SK-N-SH (cell line): ENCODE results near the gene ATP8A2. TPM values are rescaled to one million over a fixed set of nuclear protein-coding genes. Genes with fewer than 3 reads are reported as not detected.

Experiments
- CTCF ChIA-PET: fragments of 300-600, 350-600 bp; formaldehyde crosslinking; extraction: SDS; loops from one replicate; lab custom pipeline; 2021; lab: Yijun Ruan, JAX
- POLR2A ChIA-PET: fragments of 350-600 bp; sonication (Branson Sonifier 250); formaldehyde crosslinking; extraction: SDS; loops from one replicate; lab custom pipeline; 2020; ENCODE audit warnings: antibody characterized with exemption, inconsistent platforms; lab: Yijun Ruan, JAX
- DNase-seq: peaks from one replicate; pipeline ENCODE4 v3.0.0; 2012
- H2AFZ ChIP-seq: fragments of 200-600 bp; sonication (generic); 2 replicates; pipeline ENCODE4 v1.8.1; 2016; ENCODE audit warnings: antibody characterized with exemption, mild to moderate bottlenecking, low read depth
- H3F3A ChIP-seq: fragments of 200-600 bp; sonication (generic); replicated peaks from 2 replicates; pipeline ENCODE3; 2016; ENCODE audit warnings: antibody characterized with exemption, mild to moderate bottlenecking; ENCODE audit not compliant: insufficient read depth
- H3K27ac ChIP-seq, 2 experiments: fragments of 200-500 bp in 1 of 2; fragments of 200-600 bp in 1 of 2; sonication (Bioruptor generic) in 1 of 2; sonication (generic), shearing (Covaris generic) in 1 of 2; 2 replicates each; pipeline versions ENCODE4 v1.5.1 to v1.6.1; 2014 to 2016; ENCODE audit warnings: low read depth in 2 of 2, inconsistent platforms in 1 of 2, low read length in 1 of 2, mild to moderate bottlenecking in 1 of 2, mixed read lengths in 1 of 2
- H3K27me3 ChIP-seq: fragments of 200-600 bp; sonication (generic), shearing (Covaris generic); 2 replicates; pipeline ENCODE4 v1.6.1; 2016; ENCODE audit warnings: mixed run types; ENCODE audit not compliant: insufficient read depth
- H3K36me3 ChIP-seq, 2 experiments: fragments of 200-500 bp in 1 of 2; fragments of 200-600 bp in 1 of 2; sonication (Bioruptor generic) in 1 of 2; sonication (generic) in 1 of 2; replicated peaks in 1 of 2; 2 replicates each; pipeline versions ENCODE3 to v1.5.1; 2014 to 2016; ENCODE audit warnings: low read length in 1 of 2, mild to moderate bottlenecking in 1 of 2; ENCODE audit not compliant: insufficient read depth in 2 of 2, control insufficient read depth in 1 of 2
- H3K4me1 ChIP-seq, 2 experiments: fragments of 200-500 bp in 1 of 2; fragments of 200-600 bp in 1 of 2; sonication (Bioruptor generic) in 1 of 2; sonication (generic), shearing (Covaris generic) in 1 of 2; 2 replicates each; pipeline versions ENCODE4 v1.5.1 to v1.6.1; 2014 to 2016; ENCODE audit warnings: low read depth in 1 of 2, low read length in 1 of 2, mixed run types in 1 of 2; ENCODE audit not compliant: insufficient read depth in 2 of 2, control insufficient read depth in 1 of 2
- H3K4me2 ChIP-seq: fragments of 200-600 bp; sonication (generic), shearing (Covaris generic); 2 replicates; pipeline ENCODE4 v1.6.1; 2017; ENCODE audit warnings: mixed run types
- H3K4me3 ChIP-seq, 2 experiments: fragments of 200-500 bp in 1 of 2; fragments of 200-600 bp in 1 of 2; sonication (Bioruptor generic) in 1 of 2; sonication (generic), shearing (Covaris generic) in 1 of 2; 2 replicates each; pipeline versions ENCODE4 v1.5.1 to v1.8.1; 2014 to 2016; ENCODE audit warnings: low read depth in 2 of 2, inconsistent platforms in 1 of 2, low read length in 1 of 2, mild to moderate bottlenecking in 1 of 2, mixed read lengths in 1 of 2, moderate library complexity in 1 of 2
- H3K79me2 ChIP-seq: fragments of 200-600 bp; sonication (generic); 2 replicates; pipeline ENCODE4 v1.8.1; 2017; ENCODE audit warnings: mild to moderate bottlenecking; ENCODE audit not compliant: insufficient read depth
- H3K9ac ChIP-seq: fragments of 200-600 bp; sonication (generic); 2 replicates; pipeline ENCODE4 v1.6.1; 2017; ENCODE audit warnings: mixed run types
- H3K9me2 ChIP-seq: fragments of 200-600 bp; sonication (generic); 2 replicates; pipeline ENCODE4 v1.6.1; 2017; ENCODE audit warnings: mixed run types
- H3K9me3 ChIP-seq: fragments of 200-600 bp; sonication (generic); 2 replicates; pipeline ENCODE4 v1.6.1; 2017; ENCODE audit warnings: mixed run types, mild to moderate bottlenecking, moderate library complexity
- H4K20me1 ChIP-seq: fragments of 200-600 bp; sonication (generic); 2 replicates; pipeline ENCODE4 v1.6.1; 2017; ENCODE audit warnings: mild to moderate bottlenecking, mixed run types; ENCODE audit not compliant: insufficient read depth
- CHD2 ChIP-seq: fragments of 150-350 bp; IDR thresholded peaks from 2 replicates; pipeline ENCODE4 v1.6.1; 2018; ENCODE audit warnings: low read length; ENCODE audit not compliant: partially characterized antibody
- ELF1 ChIP-seq: IDR thresholded peaks from 2 replicates; pipeline ENCODE4 v1.4.0; 2012
- EZH2phosphoT487 ChIP-seq: fragments of 200-600 bp; sonication (generic); IDR thresholded peaks from 2 replicates; pipeline ENCODE4 v1.6.1; 2017; ENCODE audit warnings: low read depth, mixed run types, mild to moderate bottlenecking, antibody characterized with exemption, moderate library complexity, borderline replicate concordance
- FOXJ3 ChIP-seq: sonication (generic); formaldehyde crosslinking; IDR thresholded peaks from 2 replicates; pipeline ENCODE4 v1.5.1; 2020; ENCODE audit warnings: mild to moderate bottlenecking, missing genetic modification reagents
- GABPA ChIP-seq: IDR thresholded peaks from 2 replicates; pipeline ENCODE4 v1.4.0; 2012; ENCODE audit warnings: low read depth, mild to moderate bottlenecking
- IRF3 ChIP-seq: fragments of 150-350 bp; IDR thresholded peaks from 2 replicates; pipeline ENCODE4 v1.6.1; 2016; ENCODE audit warnings: mild to moderate bottlenecking, low read depth, low read length
- JUND ChIP-seq: IDR thresholded peaks from 2 replicates; pipeline ENCODE4 v1.4.0; 2012
- MEF2A ChIP-seq: IDR thresholded peaks from 2 replicates; pipeline ENCODE4 v1.4.0; 2012; ENCODE audit warnings: low read depth, borderline replicate concordance
- NFIC ChIP-seq: IDR thresholded peaks from 2 replicates; pipeline ENCODE4 v1.4.0; 2012; ENCODE audit warnings: borderline replicate concordance
- POLR2AphosphoS5 ChIP-seq: IDR thresholded peaks from 2 replicates; pipeline ENCODE4 v1.6.1; 2012; ENCODE audit warnings: low read depth, low read length
- RCOR1 ChIP-seq: fragments of 150-350 bp; IDR thresholded peaks from 2 replicates; pipeline ENCODE4 v1.6.1; 2017; ENCODE audit warnings: antibody characterized with exemption, low read length
- RFX5 ChIP-seq: IDR thresholded peaks from 2 replicates; pipeline ENCODE4 v1.6.1; 2012; ENCODE audit warnings: mild to moderate bottlenecking, improper control_type of control experiment, low read length
- SMC3 ChIP-seq: IDR thresholded peaks from 2 replicates; pipeline ENCODE4 v1.6.1; 2012; ENCODE audit warnings: low read depth, low read length, improper control_type of control experiment
- TAF1 ChIP-seq: IDR thresholded peaks from 2 replicates; pipeline ENCODE4 v1.6.1; 2012; ENCODE audit warnings: low read depth, mild to moderate bottlenecking, low read length, moderate library complexity, borderline replicate concordance
- TEAD4 ChIP-seq: IDR thresholded peaks from 2 replicates; pipeline ENCODE4 v1.4.0; 2012; ENCODE audit warnings: mild to moderate bottlenecking, borderline replicate concordance; ENCODE audit not compliant: insufficient read depth
- YY1 ChIP-seq: IDR thresholded peaks from 2 replicates; pipeline ENCODE4 v1.4.0; 2012; ENCODE audit warnings: low read depth, mild to moderate bottlenecking
- WGBS: methylation state at CpG from one replicate; pipeline ENCODE4 v1.1.6; 2017; ENCODE audit warnings: low lambda C conversion rate; 5-methylcytosine and 5-hydroxymethylcytosine counted together
- polyA plus RNA-seq, 3 experiments: library from polyadenylated mRNA; depleted of rRNA; stranded (reverse); fragments of >200 nt; gene quantifications; 2 replicates each; pipeline ENCODE4 v1.2.3, GENCODE V29; 2012
- TF ChIP-seq, protein P1 (sequence below): fragments of 150-350 bp; IDR thresholded peaks from 2 replicates; pipeline ENCODE4 v1.6.1; 2017; ENCODE audit warnings: antibody characterized with exemption, low read length, low read depth, borderline replicate concordance
- TF ChIP-seq, protein P2 (sequence below): IDR thresholded peaks from 2 replicates; pipeline ENCODE4 v1.4.0; 2012; ENCODE audit warnings: low read depth
- TF ChIP-seq, protein P3 (sequence below): IDR thresholded peaks from 2 replicates; pipeline ENCODE4 v1.4.0; 2012; ENCODE audit warnings: low read depth, borderline replicate concordance
- TF ChIP-seq, protein P4 (sequence below): IDR thresholded peaks from 2 replicates; pipeline ENCODE4 v1.4.0; 2012; ENCODE audit warnings: low read depth, borderline replicate concordance

Gene ATP8A2
- polyA plus RNA-seq, 1 of the 3 experiments (the other 2 are of a cell fraction), result 0.02 TPM

GRCh38 chr13:25777509-25777908 lies 405.7 kb downstream of the ATP8A2 start:
- no peak overlapping the region for H3K27ac ChIP-seq
- no peak overlapping the region for H3K9ac ChIP-seq
- no peaks in the 10 kb centered on the region for H3K79me2 ChIP-seq
- TF ChIP-seq CHD2 (no peak), YY1 (no peak), ELF1 (no peak), RCOR1 (no peak), JUND (no peak), EZH2phosphoT487 (no peak), RFX5 (no peak), FOXJ3 (CRISPR knock-in tag) (no peak), IRF3 (no peak), NFIC (no peak), TAF1 (no peak), GABPA (no peak), SMC3 (no peak), TEAD4 (no peak)
- TF ChIP-seq, protein P1, sequence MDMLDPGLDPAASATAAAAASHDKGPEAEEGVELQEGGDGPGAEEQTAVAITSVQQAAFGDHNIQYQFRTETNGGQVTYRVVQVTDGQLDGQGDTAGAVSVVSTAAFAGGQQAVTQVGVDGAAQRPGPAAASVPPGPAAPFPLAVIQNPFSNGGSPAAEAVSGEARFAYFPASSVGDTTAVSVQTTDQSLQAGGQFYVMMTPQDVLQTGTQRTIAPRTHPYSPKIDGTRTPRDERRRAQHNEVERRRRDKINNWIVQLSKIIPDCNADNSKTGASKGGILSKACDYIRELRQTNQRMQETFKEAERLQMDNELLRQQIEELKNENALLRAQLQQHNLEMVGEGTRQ, result no peak
- TF ChIP-seq, protein P2, sequence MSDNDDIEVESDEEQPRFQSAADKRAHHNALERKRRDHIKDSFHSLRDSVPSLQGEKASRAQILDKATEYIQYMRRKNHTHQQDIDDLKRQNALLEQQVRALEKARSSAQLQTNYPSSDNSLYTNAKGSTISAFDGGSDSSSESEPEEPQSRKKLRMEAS, result no peak
- TF ChIP-seq, protein P3, sequence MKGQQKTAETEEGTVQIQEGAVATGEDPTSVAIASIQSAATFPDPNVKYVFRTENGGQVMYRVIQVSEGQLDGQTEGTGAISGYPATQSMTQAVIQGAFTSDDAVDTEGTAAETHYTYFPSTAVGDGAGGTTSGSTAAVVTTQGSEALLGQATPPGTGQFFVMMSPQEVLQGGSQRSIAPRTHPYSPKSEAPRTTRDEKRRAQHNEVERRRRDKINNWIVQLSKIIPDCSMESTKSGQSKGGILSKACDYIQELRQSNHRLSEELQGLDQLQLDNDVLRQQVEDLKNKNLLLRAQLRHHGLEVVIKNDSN, result no peak
- H3K4me3 ChIP-seq, result no peak overlapping the region
- H3K4me1 ChIP-seq, result no peaks in the 10 kb centered on the region
- ChIA-PET POLR2A (no interaction called here), CTCF (no interaction called here)
- H3K27me3 ChIP-seq, result no peaks in the 10 kb centered on the region
- no peaks in the 10 kb centered on the region for H3F3A ChIP-seq
- no peak for DNase-seq
- no peaks in the 10 kb centered on the region for H3K9me3 ChIP-seq
- no peaks in the 10 kb centered on the region for H3K9me2 ChIP-seq
- no peak overlapping the region for H2AFZ ChIP-seq
- H3K4me2 ChIP-seq, result no peak overlapping the region
- no peaks in the 10 kb centered on the region for H4K20me1 ChIP-seq
- H3K36me3 ChIP-seq, result no peaks in the 10 kb centered on the region
- 31% methylated on average over 2 of the region's 2 CpGs for WGBS

DNA sequence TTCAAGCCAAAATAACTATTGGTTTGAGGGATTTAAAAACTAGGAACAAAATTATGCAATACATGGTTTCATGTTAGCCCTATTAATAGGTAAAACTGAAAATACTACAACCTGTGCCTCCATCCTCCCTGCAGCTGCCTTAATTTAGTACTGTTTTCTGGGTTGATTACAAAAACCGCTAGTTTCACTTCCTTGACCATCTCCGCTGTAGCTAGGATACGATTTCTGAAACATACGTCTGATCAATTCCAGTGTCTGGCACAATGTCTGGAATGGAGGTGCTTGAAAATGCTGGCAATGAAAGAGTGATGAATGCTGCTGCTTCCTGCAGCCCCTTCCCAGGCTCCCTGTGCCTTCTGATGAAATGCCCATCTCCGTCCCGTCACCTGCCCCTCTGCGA lies 406.6 kb downstream of the ATP8A2 start:
- DNase-seq, result no peak
- no peaks in the 10 kb centered on the region for H3K27me3 ChIP-seq
- 73% methylated on average over 7 of the region's 7 CpGs for WGBS
- H3F3A ChIP-seq, result no peaks in the 10 kb centered on the region
- H3K79me2 ChIP-seq, result no peaks in the 10 kb centered on the region
- CTCF ChIA-PET, result no interaction called here
- no peaks in the 10 kb centered on the region for H3K9me3 ChIP-seq
- H3K36me3 ChIP-seq, result no peaks in the 10 kb centered on the region
- H3K4me3 ChIP-seq, result no peak overlapping the region
- H2AFZ ChIP-seq, result no peak overlapping the region
- H4K20me1 ChIP-seq, result no peaks in the 10 kb centered on the region
- H3K27ac ChIP-seq, result no peak overlapping the region
- TF ChIP-seq MEF2A, result no peak
- TF ChIP-seq, protein P4, sequence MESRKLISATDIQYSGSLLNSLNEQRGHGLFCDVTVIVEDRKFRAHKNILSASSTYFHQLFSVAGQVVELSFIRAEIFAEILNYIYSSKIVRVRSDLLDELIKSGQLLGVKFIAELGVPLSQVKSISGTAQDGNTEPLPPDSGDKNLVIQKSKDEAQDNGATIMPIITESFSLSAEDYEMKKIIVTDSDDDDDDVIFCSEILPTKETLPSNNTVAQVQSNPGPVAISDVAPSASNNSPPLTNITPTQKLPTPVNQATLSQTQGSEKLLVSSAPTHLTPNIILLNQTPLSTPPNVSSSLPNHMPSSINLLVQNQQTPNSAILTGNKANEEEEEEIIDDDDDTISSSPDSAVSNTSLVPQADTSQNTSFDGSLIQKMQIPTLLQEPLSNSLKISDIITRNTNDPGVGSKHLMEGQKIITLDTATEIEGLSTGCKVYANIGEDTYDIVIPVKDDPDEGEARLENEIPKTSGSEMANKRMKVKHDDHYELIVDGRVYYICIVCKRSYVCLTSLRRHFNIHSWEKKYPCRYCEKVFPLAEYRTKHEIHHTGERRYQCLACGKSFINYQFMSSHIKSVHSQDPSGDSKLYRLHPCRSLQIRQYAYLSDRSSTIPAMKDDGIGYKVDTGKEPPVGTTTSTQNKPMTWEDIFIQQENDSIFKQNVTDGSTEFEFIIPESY, result no peak
- TF ChIP-seq IRF3, result no peak
- TF ChIP-seq ELF1, result no peak
- no peak for TF ChIP-seq JUND
- TF ChIP-seq POLR2AphosphoS5, result no peak
- POLR2A ChIA-PET, result no interaction called here
- no peaks in the 10 kb centered on the region for H3K9me2 ChIP-seq
- H3K9ac ChIP-seq, result no peak overlapping the region
- no peak overlapping the region for H3K4me2 ChIP-seq
- H3K4me1 ChIP-seq, result no peaks in the 10 kb centered on the region
